Measurements from ENCODE around the gene GPR17.

DNA sequence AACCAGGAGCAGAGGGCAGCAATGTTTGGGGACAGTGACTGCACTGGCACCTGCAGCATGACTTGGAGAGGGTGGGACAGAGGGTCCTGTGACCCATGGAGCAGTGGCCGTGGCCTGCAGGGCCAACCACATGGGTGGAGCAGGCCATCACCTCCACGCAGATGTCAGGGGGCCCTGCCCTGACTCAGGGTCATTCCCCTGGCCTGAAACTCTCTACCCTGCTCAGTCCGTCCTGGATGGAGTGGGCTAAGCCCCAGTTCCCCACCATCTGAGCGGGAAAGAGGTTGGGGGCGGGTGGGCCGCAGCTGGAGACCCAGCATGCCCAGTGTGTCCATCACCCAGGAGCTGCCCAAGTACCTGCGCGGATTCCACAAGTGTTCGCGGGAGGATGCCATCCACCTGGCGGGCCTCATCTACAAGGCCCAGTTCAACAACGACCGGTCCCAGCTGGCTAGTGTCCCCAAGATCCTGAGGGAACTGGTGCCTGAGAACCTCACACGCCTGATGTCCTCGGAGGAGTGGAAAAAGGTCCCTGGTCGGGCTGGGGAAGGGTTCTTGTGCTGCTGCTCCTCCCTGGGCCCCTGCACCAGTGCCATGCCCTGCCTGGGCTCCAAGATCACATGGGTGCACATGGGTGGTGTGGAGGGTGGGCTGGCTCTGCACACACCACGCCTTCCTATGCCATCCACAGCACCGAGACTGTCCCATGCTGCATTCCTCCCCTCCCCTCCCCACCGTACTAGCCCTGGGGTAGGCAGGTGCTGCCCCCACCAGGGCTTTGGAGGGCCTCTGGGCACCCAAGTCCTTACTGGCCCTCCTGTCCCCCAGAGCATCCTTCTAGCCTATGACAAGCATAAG, 10.3 kb upstream of the GPR17 start:
- TF ChIP-seq POLR2A (IDR thresholded peaks at IDR 0.05) = no peak
- TF ChIP-seq, protein P1, sequence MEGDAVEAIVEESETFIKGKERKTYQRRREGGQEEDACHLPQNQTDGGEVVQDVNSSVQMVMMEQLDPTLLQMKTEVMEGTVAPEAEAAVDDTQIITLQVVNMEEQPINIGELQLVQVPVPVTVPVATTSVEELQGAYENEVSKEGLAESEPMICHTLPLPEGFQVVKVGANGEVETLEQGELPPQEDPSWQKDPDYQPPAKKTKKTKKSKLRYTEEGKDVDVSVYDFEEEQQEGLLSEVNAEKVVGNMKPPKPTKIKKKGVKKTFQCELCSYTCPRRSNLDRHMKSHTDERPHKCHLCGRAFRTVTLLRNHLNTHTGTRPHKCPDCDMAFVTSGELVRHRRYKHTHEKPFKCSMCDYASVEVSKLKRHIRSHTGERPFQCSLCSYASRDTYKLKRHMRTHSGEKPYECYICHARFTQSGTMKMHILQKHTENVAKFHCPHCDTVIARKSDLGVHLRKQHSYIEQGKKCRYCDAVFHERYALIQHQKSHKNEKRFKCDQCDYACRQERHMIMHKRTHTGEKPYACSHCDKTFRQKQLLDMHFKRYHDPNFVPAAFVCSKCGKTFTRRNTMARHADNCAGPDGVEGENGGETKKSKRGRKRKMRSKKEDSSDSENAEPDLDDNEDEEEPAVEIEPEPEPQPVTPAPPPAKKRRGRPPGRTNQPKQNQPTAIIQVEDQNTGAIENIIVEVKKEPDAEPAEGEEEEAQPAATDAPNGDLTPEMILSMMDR (IDR thresholded peaks at IDR 0.05) = no peak

All from heart left ventricle (tissue), 13 donors.